DMS53 (cell line): ENCODE results near the gene KLHL5.

Experiments used
- DNase-seq: peaks from one replicate; lab custom pipeline; 2025; lab: John Stamatoyannopoulos, UW

The KLHL5 gene

GRCh38 chr4:39043861-39044363 lies 18.1 kb upstream of the KLHL5 start:
- peak; percentile 46 for DNase-seq

GRCh38 chr4:39044364-39044955 lies 17.6 kb upstream of the KLHL5 start:
- peak; percentile 94 for DNase-seq

GRCh38 chr4:39044956-39045826 lies 16.8 kb upstream of the KLHL5 start:
- DNase-seq = peak; percentile 76

DNA sequence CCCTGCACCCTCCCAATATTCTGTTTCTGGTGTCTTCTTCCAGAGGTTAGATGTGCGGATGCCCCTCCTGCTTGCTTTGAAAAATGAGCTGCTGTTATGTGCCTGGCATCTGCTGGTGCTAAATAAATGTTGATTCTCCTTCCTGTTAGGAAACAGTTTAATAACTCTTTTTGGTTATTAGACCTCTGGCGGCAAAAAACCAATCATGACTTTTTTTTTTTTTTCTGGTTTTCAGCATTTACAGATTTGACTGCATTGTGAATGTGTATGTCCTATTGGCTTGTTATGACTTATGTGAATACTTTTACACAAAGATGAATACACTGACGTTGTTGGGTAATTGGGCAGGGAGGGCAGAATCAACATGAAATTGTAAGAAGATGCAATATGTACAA lies 16.2 kb upstream of the KLHL5 start:
- peak; percentile 43 for DNase-seq

DNA sequence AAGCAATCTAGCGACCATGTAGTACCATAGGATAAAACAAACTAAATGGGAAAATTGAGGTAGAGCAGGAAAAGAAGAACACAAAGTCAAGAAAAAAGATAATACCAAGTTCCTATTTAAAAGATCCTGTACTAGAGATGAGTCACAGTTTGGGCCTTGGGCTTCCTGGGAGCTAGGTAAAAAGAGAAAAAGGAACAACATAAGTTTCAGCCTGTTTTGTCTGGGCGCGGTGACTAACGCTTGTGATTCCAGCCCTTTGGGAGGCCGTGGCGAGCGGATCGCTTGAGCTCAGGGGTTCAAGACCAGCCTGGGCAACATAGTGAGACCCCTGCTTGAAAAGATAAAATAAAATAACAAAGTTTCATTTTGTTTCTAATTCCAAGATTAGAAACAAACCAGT lies 15.8 kb upstream of the KLHL5 start:
- DNase-seq = peak; percentile 22

GRCh38 chr4:39047681-39048080 lies 14.4 kb upstream of the KLHL5 start:
- no peak for DNase-seq

GRCh38 chr4:39048311-39048710 lies 13.7 kb upstream of the KLHL5 start:
- DNase-seq = no peak

GRCh38 chr4:39050590-39050989 lies 11.4 kb upstream of the KLHL5 start:
- no peak for DNase-seq

DNA sequence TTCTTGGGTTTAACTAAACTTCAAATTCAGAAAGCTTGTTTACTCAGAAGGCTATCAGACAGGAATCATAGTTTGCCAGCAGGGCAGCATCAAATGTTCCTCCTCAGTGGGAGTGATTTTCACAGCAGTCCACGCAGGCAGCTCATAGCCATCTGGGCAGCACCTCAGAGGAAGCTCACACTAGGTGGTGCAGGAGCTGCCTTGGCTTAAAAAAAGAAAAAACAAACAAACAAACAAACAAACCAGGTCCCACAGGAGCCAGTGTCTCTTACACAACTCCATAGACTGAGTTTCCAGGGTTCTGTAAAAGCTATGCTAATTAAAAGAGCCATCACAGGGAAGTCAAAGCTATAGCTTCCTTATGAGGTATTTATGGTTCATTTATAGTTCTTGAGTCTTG lies 10.5 kb upstream of the KLHL5 start:
- DNase-seq = no peak

GRCh38 chr4:39053983-39054382 lies 8.0 kb upstream of the KLHL5 start:
- peak; percentile 13 for DNase-seq

DNA sequence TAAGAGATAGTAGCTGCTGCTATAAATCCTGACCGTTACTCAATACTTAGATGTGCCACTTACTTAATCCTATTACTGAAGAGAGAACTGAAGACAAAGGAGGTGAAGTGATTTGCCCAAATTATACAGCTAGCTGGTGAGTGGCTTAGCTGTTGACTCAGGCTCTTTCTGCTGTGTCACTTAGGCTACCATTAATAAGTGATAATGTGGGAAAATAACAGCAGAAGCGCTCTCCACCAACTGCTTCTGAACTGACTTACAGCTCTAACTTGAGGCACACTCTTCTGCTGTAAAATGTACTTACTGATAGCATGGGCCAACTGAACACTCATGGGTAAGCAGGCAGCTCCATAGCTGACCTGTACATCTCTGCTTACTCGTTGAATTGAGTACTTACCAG lies 7.5 kb upstream of the KLHL5 start:
- peak; percentile 28 for DNase-seq

DNA sequence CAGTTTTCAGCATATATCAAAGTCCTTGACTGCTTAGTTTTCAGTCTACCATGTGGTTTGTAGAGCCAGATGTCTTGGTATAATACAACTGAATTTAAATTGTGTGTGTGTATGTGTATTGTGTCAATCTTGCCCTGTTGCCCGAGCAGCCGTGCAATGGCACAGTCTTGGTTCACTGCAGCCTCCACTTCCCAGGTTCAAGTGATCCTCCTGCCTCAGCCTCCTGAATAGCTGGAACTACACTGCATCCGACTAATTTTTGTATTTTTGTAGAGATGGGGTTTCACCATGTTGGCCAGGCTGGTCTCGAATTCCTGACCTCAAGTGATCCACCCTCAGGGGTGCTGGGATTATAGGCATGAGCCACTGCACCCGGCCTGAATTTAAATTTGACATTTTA lies 6.0 kb upstream of the KLHL5 start:
- no peak for DNase-seq

DNA sequence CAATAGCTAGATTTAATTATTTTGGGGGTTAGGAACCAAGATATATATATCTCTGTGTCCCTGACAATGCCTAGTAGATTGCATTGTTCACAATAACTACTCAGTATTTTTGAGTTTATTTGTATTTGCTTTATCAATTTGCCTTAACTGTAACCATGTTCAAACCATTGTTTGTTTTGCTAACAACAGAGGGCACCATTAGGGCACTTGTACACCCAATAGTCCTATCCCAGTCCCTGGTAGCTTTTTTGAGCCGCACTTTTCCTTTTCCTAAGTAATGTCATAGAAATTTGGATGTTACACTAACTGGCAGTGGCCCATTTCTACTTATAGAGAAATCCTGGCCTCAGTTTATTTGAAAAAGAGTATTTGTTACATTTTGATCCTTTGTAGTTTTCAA lies 575 bp upstream of the KLHL5 start:
- DNase-seq = peak; percentile 26

GRCh38 chr4:39062770-39063097 lies 702 bp downstream of the KLHL5 start:
- DNase-seq = no peak

- no peak for DNase-seq
Observed at GRCh38 chr4:39063430-39063829, 1.4 kb downstream of the KLHL5 start.

DNA sequence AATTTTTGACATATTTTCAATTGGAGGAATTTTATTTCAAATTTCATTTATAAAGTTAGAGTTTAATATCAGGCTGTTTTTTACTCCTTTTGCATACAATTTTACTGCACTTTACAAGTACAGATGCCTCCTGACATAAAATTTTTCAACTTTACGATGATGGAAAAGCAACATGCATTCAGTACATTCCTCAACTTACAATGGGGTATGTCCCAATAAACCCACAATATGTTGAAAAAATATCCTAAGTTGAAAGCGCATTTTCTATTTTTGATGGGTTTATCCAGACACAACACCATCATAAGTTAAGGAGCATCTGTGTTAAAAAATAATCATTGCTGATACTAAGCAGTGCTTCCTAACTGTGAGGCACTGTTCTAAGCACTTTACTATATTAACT lies 4.3 kb downstream of the KLHL5 start:
- no peak for DNase-seq

DNA sequence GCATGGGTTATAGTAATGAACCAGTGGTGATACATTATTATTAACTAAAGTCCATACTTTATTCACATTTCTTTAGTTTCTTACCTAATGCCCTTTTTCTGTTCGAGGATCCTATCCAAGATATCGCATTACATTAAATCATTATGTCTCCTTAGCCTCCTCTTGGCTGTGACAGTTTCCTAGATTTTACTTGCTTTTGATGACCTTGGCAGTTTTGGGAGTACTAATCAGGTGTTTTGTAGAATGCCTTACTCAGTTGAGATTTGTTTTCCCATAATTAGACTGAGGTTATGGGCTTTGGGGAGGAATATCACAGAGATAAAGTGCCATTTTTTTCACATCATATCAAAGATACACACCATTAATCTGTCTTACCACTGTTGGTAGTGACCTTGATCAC lies 5.0 kb downstream of the KLHL5 start:
- no peak for DNase-seq

GRCh38 chr4:39067451-39067850 lies 5.4 kb downstream of the KLHL5 start:
- DNase-seq = no peak

GRCh38 chr4:39068907-39069306 lies 6.9 kb downstream of the KLHL5 start:
- DNase-seq = no peak

- DNase-seq = no peak
Observed at GRCh38 chr4:39078829-39079228, 16.8 kb downstream of the KLHL5 start.

- DNase-seq = no peak
Observed at GRCh38 chr4:39083164-39083563, 21.1 kb downstream of the KLHL5 start.

DNA sequence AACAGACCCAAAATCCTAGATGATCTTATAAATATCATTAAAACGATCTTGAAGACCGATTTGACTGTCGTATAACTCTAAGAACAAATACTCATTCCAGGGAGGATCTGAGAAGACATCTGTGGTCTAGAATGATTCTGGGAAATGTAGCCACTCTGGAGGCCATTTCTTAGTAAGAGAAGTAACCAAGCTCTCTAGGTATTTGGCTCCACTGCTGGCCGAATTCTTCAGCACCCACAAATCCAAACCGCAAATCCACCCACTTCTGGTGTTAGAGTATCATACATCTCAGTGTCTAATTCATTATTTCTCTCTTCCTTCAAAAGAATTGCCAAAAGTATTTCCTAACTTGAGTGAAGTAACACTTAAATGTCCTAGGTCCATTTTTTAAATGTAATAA lies 23.9 kb downstream of the KLHL5 start:
- no peak for DNase-seq

GRCh38 chr4:39096847-39097246 lies 34.8 kb downstream of the KLHL5 start:
- DNase-seq = no peak

GRCh38 chr4:39097290-39097689 lies 35.3 kb downstream of the KLHL5 start:
- no peak for DNase-seq
